Adrenal gland (tissue), 12 donors: ENCODE results near the gene KIF6. TPM values are rescaled to one million over a fixed set of nuclear protein-coding genes. Genes with fewer than 3 reads are reported as not detected.
"Not testable (repeated sequence)": the region's sequence is repeated elsewhere in the genome, so short reads cannot be mapped to it uniquely, and the experiment has no call there.

Experiments
- DNase-seq, 7 donors: peaks; one replicate each; pipeline ENCODE4 v3.0.0-alpha.2; 2019 to 2020
- H3K27ac ChIP-seq, 5 donors: fragments of 200-600 bp; sonication (generic) in 4 of 5; 1 replicate in 3 of 5; 2 replicates in 2 of 5; pipeline versions ENCODE4 v1.5.1 to v1.8.0; 2016 to 2020; ENCODE audit warnings: mild to moderate bottlenecking in 1 of 5
- H3K27me3 ChIP-seq: fragments of 200-600 bp; 2 replicates; pipeline ENCODE4 v1.8.0; 2021
- H3K36me3 ChIP-seq, 2 donors: fragments of 200-600 bp; replicated peaks in 1 of 2; 1 replicate in 1 of 2; 2 replicates in 1 of 2; pipeline versions ENCODE4 v1.5.1 to v1.8.0; 2018 to 2022
- H3K4me1 ChIP-seq, 2 donors: fragments of 200-600 bp; replicated peaks in 1 of 2; 1 replicate in 1 of 2; 2 replicates in 1 of 2; pipeline versions ENCODE4 v1.5.1 to v1.8.0; 2018 to 2021
- H3K4me3 ChIP-seq, 4 donors: fragments of 200-600 bp; sonication (generic) in 3 of 4; one replicate each; pipeline ENCODE4 v1.5.1; 2016 to 2018
- H3K9me3 ChIP-seq, 3 donors: fragments of 200-600 bp; sonication (generic) in 1 of 3; replicated peaks in 1 of 3; 1 replicate in 2 of 3; 2 replicates in 1 of 3; pipeline versions ENCODE4 v1.5.1 to v1.8.0; 2016 to 2021
- POLR2A ChIP-seq, 2 donors: fragments of 450-650 bp; IDR thresholded peaks; one replicate each; pipeline ENCODE4 v1.6.1; 2017; ENCODE audit warnings: antibody characterized with exemption in 2 of 2, mild to moderate bottlenecking in 2 of 2, moderate library complexity in 1 of 2
- WGBS, 4 donors: extraction: QIAGEN DNeasy Blood & Tissue Kit in 2 of 4; methylation state at CpG; one replicate each; pipeline versions ENCODE4 v1.1.5 to v1.1.7; 2013 to 2017; 5-methylcytosine and 5-hydroxymethylcytosine counted together
- intact Hi-C, 2 donors: fragments of 100-400 bp; cut with DNase I; formaldehyde crosslinking; loops; one replicate each; pipeline versions ENCODE4 v1.14.1 to v1.15.0; 2022 to 2023
- polyA plus RNA-seq, 3 donors: library from polyadenylated mRNA; stranded (reverse); fragments of 200-250 nt in 2 of 3; fragments of 350-450 nt in 1 of 3; fragmentation: Illumina TruSeq in 1 of 3; extraction: RNeasy Lipid Tissue Mini Kit (QIAGEN cat#74804) in 1 of 3; gene quantifications; one replicate each; pipeline ENCODE4 v1.2.3, GENCODE V29; 2013 to 2014
- total RNA-seq, 9 donors: library from RNA; depleted of rRNA in 4 of 9; stranded (reverse); fragments of >200 nt in 4 of 9; fragments of 120-200 nt in 1 of 9; fragmentation: NEBNext Ultra II Directional in 1 of 9; extraction: Animal tissue kit (Norgen Biotek cat#: 25700) in 1 of 9; gene quantifications; one replicate each; pipeline versions ENCODE4 v1.1.0 to v1.2.4, GENCODE V29; 2013 to 2023
- TF ChIP-seq, protein P1 (sequence below), 6 experiments: fragments of 450-650 bp in 4 of 6; fragments of 200-600 bp in 2 of 6; sonication (generic) in 1 of 6; IDR thresholded peaks; 1 replicate in 5 of 6; 2 replicates in 1 of 6; pipeline versions ENCODE4 v1.5.1 to v1.8.0; 2016 to 2021; ENCODE audit warnings: antibody characterized with exemption in 6 of 6, mild to moderate bottlenecking in 2 of 6, moderate library complexity in 1 of 6
- donor health status: healthy with polysubstance abuse.
- donor health status: Bipolar disorder and iron deficiency.
- donor health status: DM: yes; HTN: yes; CAD: no.
- donor health status: DM: no; HTN: no; CAD: no.
- donor health status: DM: no; HTN: no; CAD: no.
- donor health status: DM: yes; HTN: yes; CAD: no.

The KIF6 gene
- total and polyA plus RNA-seq, 12 donors = 0.52 to 4.2 (median 0.73) TPM

- no peak for TF ChIP-seq POLR2A (IDR thresholded peaks at IDR 0.05)
- no peaks in the 10 kb centered on the region for H3K4me1 ChIP-seq
- H3K27ac ChIP-seq = no peak overlapping the region
- no peak for DNase-seq
- H3K4me3 ChIP-seq = no peak overlapping the region
- no peaks in the 10 kb centered on the region for H3K9me3 ChIP-seq
- no peaks in the 10 kb centered on the region for H3K27me3 ChIP-seq
- WGBS, 4 donors = 72 to 80% (median 77%) methylated on average over 3 of the region's 3 CpGs
- H3K36me3 ChIP-seq = no peaks in the 10 kb centered on the region
- intact Hi-C loops = no loop called here
These were observed 40.3 kb downstream of the KIF6 start for GRCh38 chr6:39684790-39685488.

DNA sequence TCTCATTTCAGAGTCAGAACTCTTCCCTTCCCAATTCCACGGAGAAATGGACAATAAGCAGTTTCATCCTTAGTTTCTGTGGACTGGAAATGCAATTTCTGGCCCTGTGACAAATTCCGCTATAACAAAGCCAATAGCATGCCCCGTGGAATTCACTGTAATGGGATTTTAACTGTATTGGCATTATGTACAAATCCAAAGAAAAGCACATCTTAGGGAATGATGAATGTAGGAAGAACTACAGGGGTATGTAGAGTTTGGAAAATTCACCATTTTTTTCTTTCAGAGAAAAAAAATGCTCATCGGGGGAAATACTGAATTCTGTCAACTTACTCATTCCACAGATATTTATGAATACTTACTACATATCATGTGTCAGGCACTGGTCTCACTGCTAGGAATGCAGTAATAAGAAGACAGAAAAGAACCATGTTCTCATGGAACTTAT is 43.5 kb downstream of the KIF6 start:
- Histone ChIP-seq H3K27me3 (no peaks in the 10 kb centered on the region), H3K36me3 (no peaks in the 10 kb centered on the region), H3K4me3 (no peak overlapping the region), H3K4me1 (no peaks in the 10 kb centered on the region), H3K9me3 (no peaks in the 10 kb centered on the region), H3K27ac (no peak overlapping the region)
- no peak for DNase-seq
- TF ChIP-seq, protein P1, sequence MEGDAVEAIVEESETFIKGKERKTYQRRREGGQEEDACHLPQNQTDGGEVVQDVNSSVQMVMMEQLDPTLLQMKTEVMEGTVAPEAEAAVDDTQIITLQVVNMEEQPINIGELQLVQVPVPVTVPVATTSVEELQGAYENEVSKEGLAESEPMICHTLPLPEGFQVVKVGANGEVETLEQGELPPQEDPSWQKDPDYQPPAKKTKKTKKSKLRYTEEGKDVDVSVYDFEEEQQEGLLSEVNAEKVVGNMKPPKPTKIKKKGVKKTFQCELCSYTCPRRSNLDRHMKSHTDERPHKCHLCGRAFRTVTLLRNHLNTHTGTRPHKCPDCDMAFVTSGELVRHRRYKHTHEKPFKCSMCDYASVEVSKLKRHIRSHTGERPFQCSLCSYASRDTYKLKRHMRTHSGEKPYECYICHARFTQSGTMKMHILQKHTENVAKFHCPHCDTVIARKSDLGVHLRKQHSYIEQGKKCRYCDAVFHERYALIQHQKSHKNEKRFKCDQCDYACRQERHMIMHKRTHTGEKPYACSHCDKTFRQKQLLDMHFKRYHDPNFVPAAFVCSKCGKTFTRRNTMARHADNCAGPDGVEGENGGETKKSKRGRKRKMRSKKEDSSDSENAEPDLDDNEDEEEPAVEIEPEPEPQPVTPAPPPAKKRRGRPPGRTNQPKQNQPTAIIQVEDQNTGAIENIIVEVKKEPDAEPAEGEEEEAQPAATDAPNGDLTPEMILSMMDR (IDR thresholded peaks at IDR 0.05) = no peak
- no peak for TF ChIP-seq POLR2A (IDR thresholded peaks at IDR 0.05)
- intact Hi-C loops = no loop called here
- WGBS, 4 donors = 39 to 66% (median 46%) methylated on average over 4 of the region's 4 CpGs

- no peaks in the 10 kb centered on the region for H3K27me3 ChIP-seq
- no peaks in the 10 kb centered on the region for H3K4me1 ChIP-seq
- WGBS, 4 donors = 88 to 95% (median 89%) methylated on average over 2 of the region's 2 CpGs
- H3K4me3 ChIP-seq = no peak overlapping the region
- no peak overlapping the region for H3K27ac ChIP-seq
- H3K9me3 ChIP-seq = no peaks in the 10 kb centered on the region
- no peaks in the 10 kb centered on the region for H3K36me3 ChIP-seq
- TF ChIP-seq, protein P1 (IDR thresholded peaks at IDR 0.05) = no peak
- TF ChIP-seq POLR2A (IDR thresholded peaks at IDR 0.05) = no peak
- no peak for DNase-seq
- intact Hi-C loops = no loop called here
These were observed 46.3 kb downstream of the KIF6 start for GRCh38 chr6:39678914-39679313.

- H3K4me1 ChIP-seq, intact Hi-C loops, H3K27me3 ChIP-seq, H3K9me3 ChIP-seq, H3K4me3 ChIP-seq, H3K27ac ChIP-seq, H3K36me3 ChIP-seq, DNase-seq: not testable (repeated sequence)
- WGBS, 4 donors = 82 to 96% (median 89%) methylated on average over 2 of the region's 3 CpGs
These were observed 47.9 kb downstream of the KIF6 start for GRCh38 chr6:39677318-39677717.

DNA sequence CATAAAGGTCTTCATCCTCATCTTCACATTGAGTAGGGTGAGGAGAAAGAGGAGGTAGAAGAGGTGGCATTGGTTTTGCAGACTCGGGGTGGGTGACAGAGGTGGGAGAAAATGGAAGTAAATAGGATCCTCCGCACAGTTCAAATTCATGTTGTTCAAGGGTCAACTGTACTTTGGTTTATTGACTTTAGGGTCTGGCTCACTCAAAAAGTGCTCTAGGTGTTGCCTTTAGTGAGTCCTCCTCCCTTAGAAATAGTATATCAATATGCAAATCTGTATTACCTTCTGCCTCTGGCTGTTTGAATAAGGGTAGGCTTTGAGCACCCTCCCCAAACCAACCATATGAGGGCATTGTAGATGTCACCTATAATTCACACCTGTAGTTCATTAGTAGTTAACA is 54.7 kb downstream of the KIF6 start:
- Histone ChIP-seq H3K4me3 (no peak overlapping the region), H3K9me3 (no peaks in the 10 kb centered on the region), H3K36me3 (no peaks in the 10 kb centered on the region), H3K27ac (no peak overlapping the region), H3K4me1 (no peaks in the 10 kb centered on the region), H3K27me3 (no peaks in the 10 kb centered on the region)
- TF ChIP-seq, protein P1 (IDR thresholded peaks at IDR 0.05) = no peak
- no peak for TF ChIP-seq POLR2A (IDR thresholded peaks at IDR 0.05)
- intact Hi-C loops = no loop called here
- WGBS, 4 donors = 91 to 98% (median 94%) methylated on average over 2 of the region's 2 CpGs
- DNase-seq = no peak
